HepG2 (cell line): ENCODE data around the gene CHCHD6. TPM values are rescaled to one million over a fixed set of nuclear protein-coding genes. Genes with fewer than 3 reads are reported as not detected.

Experiments
- FOXM1 ChIP-seq: sonication (generic); formaldehyde crosslinking; IDR thresholded peaks from 2 replicates; pipeline ENCODE4 v1.5.0; 2020; ENCODE audit warnings: missing genetic modification reagents
- GFI1 ChIP-seq: sonication (generic); formaldehyde crosslinking; IDR thresholded peaks from 2 replicates; pipeline ENCODE4 v1.5.0; 2020; ENCODE audit warnings: missing genetic modification reagents, mild to moderate bottlenecking, borderline replicate concordance
- HMGA1 ChIP-seq: sonication (generic); formaldehyde crosslinking; conservative IDR thresholded peaks from 2 replicates; pipeline ENCODE4 v1.4.0; 2020; ENCODE audit warnings: missing genetic modification reagents
- MATR3 ChIP-seq: sonication (generic); formaldehyde crosslinking; IDR thresholded peaks from 2 replicates; pipeline ENCODE4 v1.4.0; 2020; ENCODE audit warnings: missing genetic modification reagents
- NKX3-1 ChIP-seq: sonication (generic); formaldehyde crosslinking; IDR thresholded peaks from 2 replicates; pipeline ENCODE4 v1.5.0; 2020; ENCODE audit warnings: missing genetic modification reagents
- NR3C1 ChIP-seq: sonication (generic); formaldehyde crosslinking; IDR thresholded peaks from 2 replicates; pipeline ENCODE4 v1.4.0; 2020; ENCODE audit warnings: missing genetic modification reagents
- PCBP1 ChIP-seq: fragments of 200-400 bp; formaldehyde crosslinking; IDR thresholded peaks from 2 replicates; pipeline ENCODE4 v1.6.1; 2017; ENCODE audit warnings: mild to moderate bottlenecking, low read depth, low read length, borderline replicate concordance
- ZBTB21 ChIP-seq: sonication (generic); formaldehyde crosslinking; IDR thresholded peaks from 2 replicates; pipeline ENCODE4 v1.4.0; 2020; ENCODE audit warnings: missing genetic modification reagents
- ZFAT ChIP-seq: sonication (generic); formaldehyde crosslinking; conservative IDR thresholded peaks from 2 replicates; pipeline ENCODE4 v1.8.1; 2023; ENCODE audit warnings: missing genetic modification reagents, inconsistent platforms
- ZNF207 ChIP-seq: fragments of 450-650 bp; IDR thresholded peaks from 2 replicates; pipeline ENCODE4 v1.6.1; 2016; ENCODE audit warnings: antibody characterized with exemption, borderline replicate concordance
- ZNF3 ChIP-seq: IDR thresholded peaks from 2 replicates; pipeline ENCODE4 v1.7.0; 2017; ENCODE audit warnings: inconsistent platforms
- ZNF317 ChIP-seq: sonication (generic); formaldehyde crosslinking; IDR thresholded peaks from 2 replicates; pipeline ENCODE4 v1.5.0; 2020; ENCODE audit warnings: mild to moderate bottlenecking, missing genetic modification reagents
- ZNF496 ChIP-seq: sonication (generic); formaldehyde crosslinking; IDR thresholded peaks from 2 replicates; pipeline ENCODE4 v1.8.1; 2023; ENCODE audit warnings: mild to moderate bottlenecking, moderate library complexity, missing genetic modification reagents; ENCODE audit not compliant: insufficient replicate concordance
- ZNF775 ChIP-seq: sonication (generic); formaldehyde crosslinking; IDR thresholded peaks from 2 replicates; pipeline ENCODE4 v1.4.0; 2020; ENCODE audit warnings: missing genetic modification reagents, mild to moderate bottlenecking, moderate library complexity, borderline replicate concordance
- polyA plus RNA-seq, 8 experiments: library from polyadenylated mRNA; depleted of rRNA in 3 of 8; stranded (reverse) in 7 of 8; unstranded in 1 of 8; fragments of >200 nt; fragmentation: Illumina TruSeq in 4 of 8; extraction: Trizol in 4 of 8; gene quantifications; 2 replicates each; pipeline versions ENCODE4 v1.2.1 to v1.2.3, GENCODE V29; 2011 to 2016; ENCODE audit warnings: low read depth in 4 of 8, missing spikeins in 1 of 8, mixed read lengths in 1 of 8; ENCODE audit not compliant: insufficient read depth in 1 of 8
- total RNA-seq, 5 experiments: library from RNA; depleted of rRNA; stranded (reverse); fragments of >200 nt; fragmentation: Illumina TruSeq; extraction: Trizol; gene quantifications; 2 replicates each; pipeline ENCODE4 v1.2.3, GENCODE V29; 2016; ENCODE audit warnings: low read depth in 1 of 5
- TF ChIP-seq, protein P1 (sequence below): sonication (generic); formaldehyde crosslinking; IDR thresholded peaks from 2 replicates; pipeline ENCODE4 v1.4.0; 2020; ENCODE audit warnings: missing genetic modification reagents, mild to moderate bottlenecking, borderline replicate concordance
- TF ChIP-seq, protein P2 (sequence below): sonication (generic); formaldehyde crosslinking; IDR thresholded peaks from 2 replicates; pipeline ENCODE4 v1.4.0; 2020; ENCODE audit warnings: missing genetic modification reagents
- TF ChIP-seq, protein P3 (sequence below): sonication (generic); formaldehyde crosslinking; IDR thresholded peaks from 2 replicates; pipeline ENCODE4 v1.4.0; 2020; ENCODE audit warnings: missing genetic modification reagents

Gene CHCHD6
- total and polyA plus RNA-seq, 2 of the 13 experiments (the other 11 are each of a cell fraction or from before 2014, with no cell fraction given), result 20.3 to 20.8 TPM

DNA sequence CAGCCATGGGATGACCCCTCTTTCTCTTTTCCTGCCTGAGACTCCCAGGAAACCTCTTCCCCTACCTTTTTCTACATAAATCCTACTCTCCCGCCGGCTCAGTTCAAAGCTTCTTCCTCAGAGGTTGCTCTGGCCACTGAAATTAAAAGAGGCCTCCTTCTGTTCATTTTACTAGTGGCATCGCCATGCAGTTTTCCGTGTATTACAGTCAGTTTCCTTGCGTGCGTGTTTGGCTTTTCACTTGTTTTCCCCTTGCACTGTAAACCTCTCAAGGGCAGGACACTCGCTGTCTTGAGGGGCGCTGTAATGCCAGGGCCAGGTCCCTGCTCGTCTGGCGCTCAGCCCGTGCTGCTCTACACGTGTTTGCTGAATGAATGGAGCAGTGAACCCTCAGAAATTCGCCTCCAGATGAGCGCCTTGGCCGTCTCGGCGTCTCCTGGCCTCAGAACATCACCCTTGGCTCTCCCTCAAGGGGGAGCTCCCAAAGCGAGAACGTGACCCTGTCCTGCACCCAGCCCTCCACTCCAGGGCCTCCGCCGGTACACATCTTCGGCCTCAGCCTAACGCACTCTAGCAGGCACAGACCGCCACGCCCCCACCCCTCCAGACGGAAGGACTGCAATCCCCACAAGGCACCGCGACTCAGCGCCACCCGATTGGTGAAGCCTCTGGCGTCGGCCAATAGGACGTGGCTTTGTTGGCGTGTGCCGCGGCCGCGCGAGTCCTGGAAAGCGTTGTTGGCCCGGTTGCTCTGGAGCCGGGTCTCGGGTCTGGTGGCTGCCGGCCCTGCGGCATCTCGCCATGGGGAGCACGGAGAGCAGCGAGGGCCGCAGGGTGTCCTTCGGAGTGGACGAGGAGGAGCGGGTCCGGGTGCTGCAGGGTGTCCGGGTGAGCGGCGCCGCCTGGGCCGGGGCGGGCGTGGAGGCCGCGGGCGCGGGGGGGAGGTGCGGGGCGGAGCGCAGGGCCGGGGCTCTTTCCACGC lies at the start of gene CHCHD6 (continued):
- TF ChIP-seq PCBP1 (peak; percentile 89; the same call in 1 of the 2 replicates), HMGA1 (CRISPR knock-in tag) (no peak), ZFAT (CRISPR knock-in tag) (no peak), ZNF3 (CRISPR knock-in tag) (no peak), ZNF317 (CRISPR knock-in tag) (no peak), MATR3 (CRISPR knock-in tag) (no peak), ZNF207 (no peak), NR3C1 (CRISPR knock-in tag) (no peak), ZNF775 (CRISPR knock-in tag) (no peak), NKX3-1 (CRISPR knock-in tag) (no peak), ZNF496 (CRISPR knock-in tag) (no peak), GFI1 (peak; percentile 54; the same call in 1 of the 2 replicates), ZBTB21 (CRISPR knock-in tag) (no peak), FOXM1 (CRISPR knock-in tag) (no peak)
- TF ChIP-seq, protein P1, sequence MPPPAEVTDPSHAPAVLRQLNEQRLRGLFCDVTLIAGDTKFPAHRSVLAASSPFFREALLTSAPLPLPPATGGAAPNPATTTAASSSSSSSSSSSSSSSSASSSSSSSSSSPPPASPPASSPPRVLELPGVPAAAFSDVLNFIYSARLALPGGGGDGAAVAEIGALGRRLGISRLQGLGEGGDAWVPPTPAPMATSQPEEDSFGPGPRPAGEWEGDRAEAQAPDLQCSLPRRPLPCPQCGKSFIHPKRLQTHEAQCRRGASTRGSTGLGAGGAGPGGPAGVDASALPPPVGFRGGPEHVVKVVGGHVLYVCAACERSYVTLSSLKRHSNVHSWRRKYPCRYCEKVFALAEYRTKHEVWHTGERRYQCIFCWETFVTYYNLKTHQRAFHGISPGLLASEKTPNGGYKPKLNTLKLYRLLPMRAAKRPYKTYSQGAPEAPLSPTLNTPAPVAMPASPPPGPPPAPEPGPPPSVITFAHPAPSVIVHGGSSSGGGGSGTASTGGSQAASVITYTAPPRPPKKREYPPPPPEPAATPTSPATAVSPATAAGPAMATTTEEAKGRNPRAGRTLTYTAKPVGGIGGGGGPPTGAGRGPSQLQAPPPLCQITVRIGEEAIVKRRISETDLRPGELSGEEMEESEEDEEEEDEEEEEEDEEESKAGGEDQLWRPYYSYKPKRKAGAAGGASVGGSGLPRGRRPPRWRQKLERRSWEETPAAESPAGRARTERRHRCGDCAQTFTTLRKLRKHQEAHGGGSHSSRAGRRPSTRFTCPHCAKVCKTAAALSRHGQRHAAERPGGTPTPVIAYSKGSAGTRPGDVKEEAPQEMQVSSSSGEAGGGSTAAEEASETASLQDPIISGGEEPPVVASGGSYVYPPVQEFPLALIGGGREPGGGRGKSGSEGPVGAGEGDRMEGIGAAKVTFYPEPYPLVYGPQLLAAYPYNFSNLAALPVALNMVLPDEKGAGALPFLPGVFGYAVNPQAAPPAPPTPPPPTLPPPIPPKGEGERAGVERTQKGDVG, result peak; percentile 54; the same call in 1 of the 2 replicates
- TF ChIP-seq, protein P2, sequence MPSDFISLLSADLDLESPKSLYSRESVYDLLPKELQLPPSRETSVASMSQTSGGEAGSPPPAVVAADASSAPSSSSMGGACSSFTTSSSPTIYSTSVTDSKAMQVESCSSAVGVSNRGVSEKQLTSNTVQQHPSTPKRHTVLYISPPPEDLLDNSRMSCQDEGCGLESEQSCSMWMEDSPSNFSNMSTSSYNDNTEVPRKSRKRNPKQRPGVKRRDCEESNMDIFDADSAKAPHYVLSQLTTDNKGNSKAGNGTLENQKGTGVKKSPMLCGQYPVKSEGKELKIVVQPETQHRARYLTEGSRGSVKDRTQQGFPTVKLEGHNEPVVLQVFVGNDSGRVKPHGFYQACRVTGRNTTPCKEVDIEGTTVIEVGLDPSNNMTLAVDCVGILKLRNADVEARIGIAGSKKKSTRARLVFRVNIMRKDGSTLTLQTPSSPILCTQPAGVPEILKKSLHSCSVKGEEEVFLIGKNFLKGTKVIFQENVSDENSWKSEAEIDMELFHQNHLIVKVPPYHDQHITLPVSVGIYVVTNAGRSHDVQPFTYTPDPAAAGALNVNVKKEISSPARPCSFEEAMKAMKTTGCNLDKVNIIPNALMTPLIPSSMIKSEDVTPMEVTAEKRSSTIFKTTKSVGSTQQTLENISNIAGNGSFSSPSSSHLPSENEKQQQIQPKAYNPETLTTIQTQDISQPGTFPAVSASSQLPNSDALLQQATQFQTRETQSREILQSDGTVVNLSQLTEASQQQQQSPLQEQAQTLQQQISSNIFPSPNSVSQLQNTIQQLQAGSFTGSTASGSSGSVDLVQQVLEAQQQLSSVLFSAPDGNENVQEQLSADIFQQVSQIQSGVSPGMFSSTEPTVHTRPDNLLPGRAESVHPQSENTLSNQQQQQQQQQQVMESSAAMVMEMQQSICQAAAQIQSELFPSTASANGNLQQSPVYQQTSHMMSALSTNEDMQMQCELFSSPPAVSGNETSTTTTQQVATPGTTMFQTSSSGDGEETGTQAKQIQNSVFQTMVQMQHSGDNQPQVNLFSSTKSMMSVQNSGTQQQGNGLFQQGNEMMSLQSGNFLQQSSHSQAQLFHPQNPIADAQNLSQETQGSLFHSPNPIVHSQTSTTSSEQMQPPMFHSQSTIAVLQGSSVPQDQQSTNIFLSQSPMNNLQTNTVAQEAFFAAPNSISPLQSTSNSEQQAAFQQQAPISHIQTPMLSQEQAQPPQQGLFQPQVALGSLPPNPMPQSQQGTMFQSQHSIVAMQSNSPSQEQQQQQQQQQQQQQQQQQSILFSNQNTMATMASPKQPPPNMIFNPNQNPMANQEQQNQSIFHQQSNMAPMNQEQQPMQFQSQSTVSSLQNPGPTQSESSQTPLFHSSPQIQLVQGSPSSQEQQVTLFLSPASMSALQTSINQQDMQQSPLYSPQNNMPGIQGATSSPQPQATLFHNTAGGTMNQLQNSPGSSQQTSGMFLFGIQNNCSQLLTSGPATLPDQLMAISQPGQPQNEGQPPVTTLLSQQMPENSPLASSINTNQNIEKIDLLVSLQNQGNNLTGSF (CRISPR knock-in tag), result no peak
- TF ChIP-seq, protein P3, sequence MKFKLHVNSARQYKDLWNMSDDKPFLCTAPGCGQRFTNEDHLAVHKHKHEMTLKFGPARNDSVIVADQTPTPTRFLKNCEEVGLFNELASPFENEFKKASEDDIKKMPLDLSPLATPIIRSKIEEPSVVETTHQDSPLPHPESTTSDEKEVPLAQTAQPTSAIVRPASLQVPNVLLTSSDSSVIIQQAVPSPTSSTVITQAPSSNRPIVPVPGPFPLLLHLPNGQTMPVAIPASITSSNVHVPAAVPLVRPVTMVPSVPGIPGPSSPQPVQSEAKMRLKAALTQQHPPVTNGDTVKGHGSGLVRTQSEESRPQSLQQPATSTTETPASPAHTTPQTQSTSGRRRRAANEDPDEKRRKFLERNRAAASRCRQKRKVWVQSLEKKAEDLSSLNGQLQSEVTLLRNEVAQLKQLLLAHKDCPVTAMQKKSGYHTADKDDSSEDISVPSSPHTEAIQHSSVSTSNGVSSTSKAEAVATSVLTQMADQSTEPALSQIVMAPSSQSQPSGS (CRISPR knock-in tag), result no peak; the same call in 1 of the 2 replicates
